ENCODE results near the gene JAZF1. TPM values are rescaled to one million over a fixed set of nuclear protein-coding genes. Genes with fewer than 3 reads are reported as not detected.
A peak's percentile ranks its signal among the peaks of the same experiment; 100 is the strongest.

JAZF1 gene
- total and polyA plus RNA-seq, 2 donors = 3.9 to 14.5 TPM

GRCh38 chr7:28064437-28064836 lies 116.2 kb downstream of the JAZF1 start:
- H3K36me3 ChIP-seq (ENCODE audit: control insufficient read depth in 2 of 2, insufficient read depth in 2 of 2, low read length in 1 of 2) = no peaks in the 10 kb centered on the region
- H3K9me3 ChIP-seq (ENCODE audit: control insufficient read depth in 2 of 2, insufficient read depth in 1 of 2, low read length in 1 of 2) = peaks cover 0 to 3% of the 10 kb centered on the region in 2 donors
- no peak overlapping the region for H3K4me3 ChIP-seq (ENCODE audit: low read length in 2 of 2)
- no peak for DNase-seq (ENCODE audit: low read depth in 6 of 9, low spot score in 9 of 9)
- no peak overlapping the region for H3K27ac ChIP-seq (ENCODE audit: low read depth in 1 of 2, low read length in 1 of 2)
- H3K4me1 ChIP-seq (ENCODE audit: control insufficient read depth in 2 of 2, insufficient read depth in 2 of 2, low read length in 2 of 2) = no peaks in the 10 kb centered on the region
- H3K27me3 ChIP-seq (ENCODE audit: control insufficient read depth in 2 of 2, insufficient read depth in 1 of 2, low read length in 1 of 2) = no peaks in the 10 kb centered on the region

- DNase-seq (ENCODE audit: low read depth in 6 of 9, low spot score in 9 of 9) = peak in 4 of 9 donors; percentile 13 to 49 (median 19)
- no peak overlapping the region for H3K27ac ChIP-seq (ENCODE audit: low read depth in 1 of 2, low read length in 1 of 2)
- H3K36me3 ChIP-seq (ENCODE audit: control insufficient read depth in 2 of 2, insufficient read depth in 2 of 2, low read length in 1 of 2) = no peaks in the 10 kb centered on the region
- no peaks in the 10 kb centered on the region for H3K4me1 ChIP-seq (ENCODE audit: control insufficient read depth in 2 of 2, insufficient read depth in 2 of 2, low read length in 2 of 2)
- 85% methylated on average over 12 of the region's 12 CpGs for WGBS
- peaks cover 0 to 3% of the 10 kb centered on the region in 2 donors for H3K9me3 ChIP-seq (ENCODE audit: control insufficient read depth in 2 of 2, insufficient read depth in 1 of 2, low read length in 1 of 2)
- H3K4me3 ChIP-seq (ENCODE audit: low read length in 2 of 2) = no peak overlapping the region
- no peaks in the 10 kb centered on the region for H3K27me3 ChIP-seq (ENCODE audit: control insufficient read depth in 2 of 2, insufficient read depth in 1 of 2, low read length in 1 of 2)
These were observed 118.2 kb downstream of the JAZF1 start for GRCh38 chr7:28062197-28062991.

- no peak for DNase-seq (ENCODE audit: low read depth in 6 of 9, low spot score in 9 of 9)
- Histone ChIP-seq H3K9me3 (ENCODE audit: control insufficient read depth in 2 of 2, insufficient read depth in 1 of 2, low read length in 1 of 2) (peaks cover 0 to 3% of the 10 kb centered on the region in 2 donors), H3K27ac (ENCODE audit: low read depth in 1 of 2, low read length in 1 of 2) (no peak overlapping the region), H3K27me3 (ENCODE audit: control insufficient read depth in 2 of 2, insufficient read depth in 1 of 2, low read length in 1 of 2) (no peaks in the 10 kb centered on the region), H3K4me1 (ENCODE audit: control insufficient read depth in 2 of 2, insufficient read depth in 2 of 2, low read length in 2 of 2) (no peaks in the 10 kb centered on the region), H3K36me3 (ENCODE audit: control insufficient read depth in 2 of 2, insufficient read depth in 2 of 2, low read length in 1 of 2) (no peaks in the 10 kb centered on the region), H3K4me3 (ENCODE audit: low read length in 2 of 2) (no peak overlapping the region)
- 95% methylated on average over 4 of the region's 4 CpGs for WGBS
These were observed 118.8 kb downstream of the JAZF1 start for GRCh38 chr7:28061824-28062196.

DNA sequence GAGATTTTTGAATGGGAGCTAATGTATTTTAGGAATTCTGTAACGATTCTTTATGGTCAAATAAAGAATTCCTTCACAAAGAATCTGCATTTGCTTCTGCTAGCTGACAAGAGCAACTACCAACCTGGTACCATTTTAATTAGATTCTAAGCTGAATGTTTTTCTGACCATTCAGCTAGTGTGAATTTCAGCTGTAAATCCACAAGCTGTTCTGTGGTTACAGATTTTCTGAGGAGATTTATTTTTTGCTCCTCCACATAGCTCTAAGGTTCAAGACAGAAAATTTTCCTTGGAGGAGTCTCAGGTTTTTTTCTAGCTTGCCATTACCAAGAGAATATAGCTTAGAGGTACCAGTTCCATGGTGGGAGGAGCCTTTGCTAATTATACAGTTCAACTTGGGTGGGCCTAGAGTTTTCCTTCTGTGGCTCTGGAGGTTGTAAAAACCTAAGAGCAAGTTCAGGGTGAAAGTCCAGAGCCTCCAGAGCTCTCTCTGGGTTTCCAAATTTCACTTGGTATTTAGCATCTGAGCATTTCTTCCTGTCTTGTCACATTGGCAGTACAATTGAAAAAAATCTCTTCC lies 120.1 kb downstream of the JAZF1 start:
- Histone ChIP-seq H3K4me3 (ENCODE audit: low read length in 2 of 2) (no peak overlapping the region), H3K27ac (ENCODE audit: low read depth in 1 of 2, low read length in 1 of 2) (no peak overlapping the region), H3K4me1 (ENCODE audit: control insufficient read depth in 2 of 2, insufficient read depth in 2 of 2, low read length in 2 of 2) (no peaks in the 10 kb centered on the region), H3K36me3 (ENCODE audit: control insufficient read depth in 2 of 2, insufficient read depth in 2 of 2, low read length in 1 of 2) (no peaks in the 10 kb centered on the region), H3K27me3 (ENCODE audit: control insufficient read depth in 2 of 2, insufficient read depth in 1 of 2, low read length in 1 of 2) (no peaks in the 10 kb centered on the region), H3K9me3 (ENCODE audit: control insufficient read depth in 2 of 2, insufficient read depth in 1 of 2, low read length in 1 of 2) (peaks cover 0 to 3% of the 10 kb centered on the region in 2 donors)
- DNase-seq (ENCODE audit: low read depth in 6 of 9, low spot score in 9 of 9) = no peak
- WGBS = 83% methylated on average over 1 of the region's 1 CpG

- DNase-seq (ENCODE audit: low read depth in 6 of 9, low spot score in 9 of 9) = no peak
- no peak overlapping the region for H3K27ac ChIP-seq (ENCODE audit: low read depth in 1 of 2, low read length in 1 of 2)
- H3K36me3 ChIP-seq (ENCODE audit: control insufficient read depth in 2 of 2, insufficient read depth in 2 of 2, low read length in 1 of 2) = no peaks in the 10 kb centered on the region
- H3K4me3 ChIP-seq (ENCODE audit: low read length in 2 of 2) = no peak overlapping the region
- no peaks in the 10 kb centered on the region for H3K27me3 ChIP-seq (ENCODE audit: control insufficient read depth in 2 of 2, insufficient read depth in 1 of 2, low read length in 1 of 2)
- 91% methylated on average over 3 of the region's 3 CpGs for WGBS
- no peaks in the 10 kb centered on the region for H3K9me3 ChIP-seq (ENCODE audit: control insufficient read depth in 2 of 2, insufficient read depth in 1 of 2, low read length in 1 of 2)
- no peaks in the 10 kb centered on the region for H3K4me1 ChIP-seq (ENCODE audit: control insufficient read depth in 2 of 2, insufficient read depth in 2 of 2, low read length in 2 of 2)
These were observed 125.4 kb downstream of the JAZF1 start for GRCh38 chr7:28055161-28055544.

DNA sequence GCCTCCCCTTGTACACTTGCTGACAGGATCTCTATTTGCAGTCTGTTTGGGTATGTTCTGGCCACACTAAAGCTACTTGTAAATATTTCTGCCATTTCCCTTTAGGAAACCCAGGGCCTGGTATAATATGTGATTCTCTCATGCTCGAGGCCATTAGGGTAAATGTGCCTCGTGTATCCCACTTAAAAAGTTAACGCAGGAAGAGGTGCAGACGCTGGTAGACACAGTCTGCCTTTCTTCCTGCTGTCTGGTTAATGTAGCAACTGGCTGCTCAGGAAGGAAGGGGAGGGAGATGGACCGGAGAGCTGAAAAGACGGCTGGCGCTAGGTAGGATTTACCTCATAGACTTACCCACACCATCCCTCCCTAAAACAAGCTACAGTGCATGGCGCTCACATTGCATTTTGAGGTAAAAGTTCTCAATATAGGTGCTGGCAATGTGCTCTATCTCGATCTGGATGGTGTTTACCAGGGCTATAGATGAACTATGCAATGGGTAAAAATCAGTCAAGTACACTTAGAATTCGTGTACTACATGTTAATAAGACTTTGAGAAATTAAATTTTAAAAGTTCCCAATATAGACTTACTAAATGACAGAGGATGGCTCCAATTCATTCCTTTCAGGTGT lies 125.9 kb downstream of the JAZF1 start:
- Histone ChIP-seq H3K4me1 (ENCODE audit: control insufficient read depth in 2 of 2, insufficient read depth in 2 of 2, low read length in 2 of 2) (no peaks in the 10 kb centered on the region), H3K4me3 (ENCODE audit: low read length in 2 of 2) (no peak overlapping the region), H3K9me3 (ENCODE audit: control insufficient read depth in 2 of 2, insufficient read depth in 1 of 2, low read length in 1 of 2) (no peaks in the 10 kb centered on the region), H3K36me3 (ENCODE audit: control insufficient read depth in 2 of 2, insufficient read depth in 2 of 2, low read length in 1 of 2) (no peaks in the 10 kb centered on the region), H3K27me3 (ENCODE audit: control insufficient read depth in 2 of 2, insufficient read depth in 1 of 2, low read length in 1 of 2) (no peaks in the 10 kb centered on the region), H3K27ac (ENCODE audit: low read depth in 1 of 2, low read length in 1 of 2) (no peak overlapping the region)
- 55% methylated on average over 10 of the region's 10 CpGs for WGBS
- peak in 1 of 9 donors; percentile 9 for DNase-seq (ENCODE audit: low read depth in 6 of 9, low spot score in 9 of 9)

GRCh38 chr7:28052933-28053332 lies 127.7 kb downstream of the JAZF1 start:
- Histone ChIP-seq H3K4me3 (ENCODE audit: low read length in 2 of 2) (no peak overlapping the region), H3K9me3 (ENCODE audit: control insufficient read depth in 2 of 2, insufficient read depth in 1 of 2, low read length in 1 of 2) (no peaks in the 10 kb centered on the region), H3K27me3 (ENCODE audit: control insufficient read depth in 2 of 2, insufficient read depth in 1 of 2, low read length in 1 of 2) (no peaks in the 10 kb centered on the region), H3K4me1 (ENCODE audit: control insufficient read depth in 2 of 2, insufficient read depth in 2 of 2, low read length in 2 of 2) (no peaks in the 10 kb centered on the region), H3K36me3 (ENCODE audit: control insufficient read depth in 2 of 2, insufficient read depth in 2 of 2, low read length in 1 of 2) (no peaks in the 10 kb centered on the region), H3K27ac (ENCODE audit: low read depth in 1 of 2, low read length in 1 of 2) (no peak overlapping the region)
- WGBS = 97% methylated on average over 3 of the region's 3 CpGs
- DNase-seq (ENCODE audit: low read depth in 6 of 9, low spot score in 9 of 9) = no peak

- no peak overlapping the region for H3K27ac ChIP-seq (ENCODE audit: low read depth in 1 of 2, low read length in 1 of 2)
- H3K36me3 ChIP-seq (ENCODE audit: control insufficient read depth in 2 of 2, insufficient read depth in 2 of 2, low read length in 1 of 2) = no peaks in the 10 kb centered on the region
- no peak for DNase-seq (ENCODE audit: low read depth in 6 of 9, low spot score in 9 of 9)
- H3K4me1 ChIP-seq (ENCODE audit: control insufficient read depth in 2 of 2, insufficient read depth in 2 of 2, low read length in 2 of 2) = no peaks in the 10 kb centered on the region
- no peaks in the 10 kb centered on the region for H3K9me3 ChIP-seq (ENCODE audit: control insufficient read depth in 2 of 2, insufficient read depth in 1 of 2, low read length in 1 of 2)
- WGBS = 98% methylated on average over 2 of the region's 2 CpGs
- H3K27me3 ChIP-seq (ENCODE audit: control insufficient read depth in 2 of 2, insufficient read depth in 1 of 2, low read length in 1 of 2) = no peaks in the 10 kb centered on the region
- H3K4me3 ChIP-seq (ENCODE audit: low read length in 2 of 2) = no peak overlapping the region
These were observed 131.9 kb downstream of the JAZF1 start for GRCh38 chr7:28048694-28049093.

DNA sequence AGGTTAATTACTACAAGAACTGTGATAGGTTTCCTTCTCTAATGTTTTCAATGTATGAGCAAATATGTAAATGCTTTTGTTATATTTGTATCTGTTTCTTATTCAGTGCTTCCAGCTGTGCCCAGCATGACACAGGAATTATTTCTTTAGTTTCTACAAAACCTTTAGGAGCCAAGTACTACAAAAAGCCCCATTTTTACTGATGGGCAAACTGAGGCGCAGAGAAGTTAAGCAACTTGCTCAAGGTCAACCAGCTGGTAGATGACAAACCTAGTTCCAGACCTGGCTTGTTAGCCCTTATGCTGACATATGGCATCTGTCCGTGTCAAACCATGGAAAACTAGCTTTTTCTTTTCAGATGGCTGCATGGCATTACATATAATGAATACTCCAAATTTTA lies 134.6 kb downstream of the JAZF1 start:
- 96% methylated on average over 2 of the region's 2 CpGs for WGBS
- H3K4me3 ChIP-seq (ENCODE audit: low read length in 2 of 2) = no peak overlapping the region
- no peak for DNase-seq (ENCODE audit: low read depth in 6 of 9, low spot score in 9 of 9)
- no peaks in the 10 kb centered on the region for H3K27me3 ChIP-seq (ENCODE audit: control insufficient read depth in 2 of 2, insufficient read depth in 1 of 2, low read length in 1 of 2)
- no peaks in the 10 kb centered on the region for H3K9me3 ChIP-seq (ENCODE audit: control insufficient read depth in 2 of 2, insufficient read depth in 1 of 2, low read length in 1 of 2)
- no peaks in the 10 kb centered on the region for H3K4me1 ChIP-seq (ENCODE audit: control insufficient read depth in 2 of 2, insufficient read depth in 2 of 2, low read length in 2 of 2)
- no peaks in the 10 kb centered on the region for H3K36me3 ChIP-seq (ENCODE audit: control insufficient read depth in 2 of 2, insufficient read depth in 2 of 2, low read length in 1 of 2)
- H3K27ac ChIP-seq (ENCODE audit: low read depth in 1 of 2, low read length in 1 of 2) = no peak overlapping the region

Measured in thymus (tissue), 11 donors.